HS-27A (cell line): ENCODE measurements around the gene LCP2.

Source experiments
- DNase-seq: peaks from one replicate; pipeline ENCODE4 v3.0.0-alpha.2; 2012; ENCODE audit warnings: low read depth, missing footprints

The LCP2 gene

GRCh38 chr5:170296036-170296934 lies 1.3 kb downstream of the LCP2 start:
- no peak for DNase-seq

GRCh38 chr5:170294556-170294955 lies 3.0 kb downstream of the LCP2 start:
- no peak for DNase-seq

GRCh38 chr5:170294057-170294456 lies 3.5 kb downstream of the LCP2 start:
- DNase-seq = no peak

GRCh38 chr5:170293273-170293672 lies 4.3 kb downstream of the LCP2 start:
- DNase-seq = no peak

- no peak for DNase-seq
Measured at GRCh38 chr5:170292179-170293104, 5.1 kb downstream of the LCP2 start.

- no peak for DNase-seq
Measured at GRCh38 chr5:170290498-170290897, 7.1 kb downstream of the LCP2 start.

- DNase-seq = no peak
Measured at GRCh38 chr5:170289764-170290163, 7.8 kb downstream of the LCP2 start.

GRCh38 chr5:170289121-170289520 lies 8.5 kb downstream of the LCP2 start:
- DNase-seq = no peak

- no peak for DNase-seq
Measured at GRCh38 chr5:170288551-170288950, 9.0 kb downstream of the LCP2 start.

GRCh38 chr5:170288151-170288550 lies 9.4 kb downstream of the LCP2 start:
- DNase-seq = no peak

- no peak for DNase-seq
Measured at GRCh38 chr5:170287532-170287931, 10.0 kb downstream of the LCP2 start.

- DNase-seq = no peak
Measured at GRCh38 chr5:170286386-170286925, 11.1 kb downstream of the LCP2 start.

GRCh38 chr5:170285181-170285580 lies 12.4 kb downstream of the LCP2 start:
- no peak for DNase-seq

- no peak for DNase-seq
Measured at GRCh38 chr5:170284231-170284630, 13.3 kb downstream of the LCP2 start.

GRCh38 chr5:170283296-170283695 lies 14.3 kb downstream of the LCP2 start:
- DNase-seq = no peak

- DNase-seq = no peak
Measured at GRCh38 chr5:170280011-170280493, 17.5 kb downstream of the LCP2 start.

- no peak for DNase-seq
Measured at GRCh38 chr5:170279459-170279817, 18.1 kb downstream of the LCP2 start.

GRCh38 chr5:170278611-170279458 lies 18.7 kb downstream of the LCP2 start:
- DNase-seq = no peak

GRCh38 chr5:170277867-170278281 lies 19.7 kb downstream of the LCP2 start:
- DNase-seq = no peak

- DNase-seq = no peak
Measured at GRCh38 chr5:170276140-170276539, 21.4 kb downstream of the LCP2 start.

GRCh38 chr5:170275376-170275994 lies 22.1 kb downstream of the LCP2 start:
- DNase-seq = no peak
